Measurements from ENCODE around the gene PDIA2. TPM values are rescaled to one million over a fixed set of nuclear protein-coding genes. Genes with fewer than 3 reads are reported as not detected.
"Not testable (repeated sequence)": the region's sequence is repeated elsewhere in the genome, so short reads cannot be mapped to it uniquely, and the experiment has no call there.

The PDIA2 gene
- total RNA-seq, 1 donor from 2014 or later = 2.7 TPM

GRCh38 chr16:264440-264951 is 18.5 kb upstream of the PDIA2 start:
- no peak for DNase-seq (ENCODE audit: low spot score in 2 of 2, unreplicated experiment in 2 of 2)
- H3K4me3 Mint-ChIP-seq = no peak overlapping the region
- H3K36me3 Mint-ChIP-seq = peaks cover 16% of the 10 kb centered on the region
- H3K27me3 Mint-ChIP-seq (ENCODE audit: low read depth) = no peaks in the 10 kb centered on the region
- H3K27ac Mint-ChIP-seq = no peak overlapping the region
- H3K9me3 Mint-ChIP-seq = no peaks in the 10 kb centered on the region
- H3K4me1 Mint-ChIP-seq = peaks cover 2% of the 10 kb centered on the region
- TF ChIP-seq, protein P1, sequence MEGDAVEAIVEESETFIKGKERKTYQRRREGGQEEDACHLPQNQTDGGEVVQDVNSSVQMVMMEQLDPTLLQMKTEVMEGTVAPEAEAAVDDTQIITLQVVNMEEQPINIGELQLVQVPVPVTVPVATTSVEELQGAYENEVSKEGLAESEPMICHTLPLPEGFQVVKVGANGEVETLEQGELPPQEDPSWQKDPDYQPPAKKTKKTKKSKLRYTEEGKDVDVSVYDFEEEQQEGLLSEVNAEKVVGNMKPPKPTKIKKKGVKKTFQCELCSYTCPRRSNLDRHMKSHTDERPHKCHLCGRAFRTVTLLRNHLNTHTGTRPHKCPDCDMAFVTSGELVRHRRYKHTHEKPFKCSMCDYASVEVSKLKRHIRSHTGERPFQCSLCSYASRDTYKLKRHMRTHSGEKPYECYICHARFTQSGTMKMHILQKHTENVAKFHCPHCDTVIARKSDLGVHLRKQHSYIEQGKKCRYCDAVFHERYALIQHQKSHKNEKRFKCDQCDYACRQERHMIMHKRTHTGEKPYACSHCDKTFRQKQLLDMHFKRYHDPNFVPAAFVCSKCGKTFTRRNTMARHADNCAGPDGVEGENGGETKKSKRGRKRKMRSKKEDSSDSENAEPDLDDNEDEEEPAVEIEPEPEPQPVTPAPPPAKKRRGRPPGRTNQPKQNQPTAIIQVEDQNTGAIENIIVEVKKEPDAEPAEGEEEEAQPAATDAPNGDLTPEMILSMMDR (IDR thresholded peaks at IDR 0.05; ENCODE audit: unreplicated experiment) = no peak

DNA sequence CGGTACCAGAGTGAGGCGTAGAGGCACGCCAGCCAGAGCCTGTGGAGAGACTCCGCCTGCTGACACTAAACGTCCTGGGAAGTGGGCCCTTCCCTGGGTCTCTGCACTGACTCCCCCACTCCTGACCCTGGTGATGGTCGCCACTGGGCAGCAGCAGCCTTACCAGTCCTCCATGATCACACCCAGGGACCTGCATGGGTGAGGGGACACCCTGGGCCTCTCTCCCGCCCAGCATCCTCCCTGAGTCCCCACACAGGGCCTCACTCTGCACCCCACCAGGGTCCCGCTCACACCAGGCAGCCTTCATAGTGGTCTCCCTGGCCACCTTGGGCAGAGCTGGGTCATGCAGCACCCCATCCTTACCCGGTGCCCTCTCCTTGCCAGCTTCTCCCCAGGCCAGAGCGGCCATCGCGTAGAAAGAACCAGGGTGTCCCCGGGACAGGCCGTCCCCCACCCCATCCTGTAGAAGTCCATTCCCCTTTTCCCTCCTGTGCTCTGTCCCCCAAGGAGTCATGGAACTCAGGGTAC is 17.9 kb upstream of the PDIA2 start:
- no peak overlapping the region for H3K27ac Mint-ChIP-seq
- peaks cover 2% of the 10 kb centered on the region for H3K4me1 Mint-ChIP-seq
- no peaks in the 10 kb centered on the region for H3K27me3 Mint-ChIP-seq (ENCODE audit: low read depth)
- H3K9me3 Mint-ChIP-seq = no peaks in the 10 kb centered on the region
- TF ChIP-seq, protein P1 (IDR thresholded peaks at IDR 0.05; ENCODE audit: unreplicated experiment) = no peak
- no peak for DNase-seq (ENCODE audit: low spot score in 2 of 2, unreplicated experiment in 2 of 2)
- H3K36me3 Mint-ChIP-seq = peaks cover 16% of the 10 kb centered on the region
- no peak overlapping the region for H3K4me3 Mint-ChIP-seq

- DNase-seq (ENCODE audit: low spot score in 2 of 2, unreplicated experiment in 2 of 2) = no peak
- Mint-ChIP-seq H3K9me3 (no peaks in the 10 kb centered on the region), H3K36me3 (peaks cover 10% of the 10 kb centered on the region), H3K27me3 (ENCODE audit: low read depth) (no peaks in the 10 kb centered on the region), H3K4me1 (peaks cover 2% of the 10 kb centered on the region), H3K27ac (peak overlapping the region; percentile 25), H3K4me3 (no peak overlapping the region)
- TF ChIP-seq, protein P1 (IDR thresholded peaks at IDR 0.05; ENCODE audit: unreplicated experiment) = no peak
These were observed 17.3 kb upstream of the PDIA2 start for GRCh38 chr16:265711-266110.

- DNase-seq (ENCODE audit: low spot score in 2 of 2, unreplicated experiment in 2 of 2) = no peak
- peaks cover 2% of the 10 kb centered on the region for H3K27me3 Mint-ChIP-seq (ENCODE audit: low read depth)
- H3K36me3 Mint-ChIP-seq = peaks cover 8% of the 10 kb centered on the region
- TF ChIP-seq, protein P1 (IDR thresholded peaks at IDR 0.05; ENCODE audit: unreplicated experiment) = no peak
- no peaks in the 10 kb centered on the region for H3K9me3 Mint-ChIP-seq
- peak overlapping the region; percentile 73 for H3K27ac Mint-ChIP-seq
- H3K4me1 Mint-ChIP-seq = peaks cover 2% of the 10 kb centered on the region
- H3K4me3 Mint-ChIP-seq = no peak overlapping the region
These were observed 16.5 kb upstream of the PDIA2 start for GRCh38 chr16:266258-267164.

DNA sequence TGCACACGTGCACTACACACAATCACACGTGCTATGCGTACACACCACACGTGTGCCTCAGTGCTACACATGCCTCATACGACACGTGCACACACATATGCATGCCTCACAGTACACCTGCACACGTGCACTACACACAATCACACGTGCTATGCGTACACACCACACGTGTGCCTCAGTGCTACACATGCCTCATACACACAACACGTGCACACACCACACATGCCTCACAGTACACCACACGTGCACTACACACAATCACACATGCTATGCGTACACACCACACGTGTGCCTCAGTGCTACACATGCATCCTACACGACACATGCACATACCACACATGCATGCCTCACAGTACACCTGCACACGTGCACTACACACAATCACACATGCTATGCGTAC is 15.4 kb upstream of the PDIA2 start:
- DNase-seq (ENCODE audit: low spot score in 2 of 2, unreplicated experiment in 2 of 2); H3K9me3 Mint-ChIP-seq; H3K4me1 Mint-ChIP-seq; H3K27ac Mint-ChIP-seq; H3K4me3 Mint-ChIP-seq; H3K27me3 Mint-ChIP-seq (ENCODE audit: low read depth); H3K36me3 Mint-ChIP-seq: not testable (repeated sequence)
